Hepatocyte (in vitro differentiated cells): ENCODE measurements around the gene SDHB. TPM values are rescaled to one million over a fixed set of nuclear protein-coding genes. Genes with fewer than 3 reads are reported as not detected.

ENCODE experiments used
- DNase-seq: peaks from one replicate; pipeline ENCODE4 v3.0.0-alpha.2; 2016; ENCODE audit warnings: low spot score
- H2AFZ ChIP-seq: fragments of 200-600 bp; sonication (generic); 2 replicates; pipeline ENCODE4 v1.6.0; 2016; ENCODE audit warnings: antibody characterized with exemption, mild to moderate bottlenecking
- H3K27ac ChIP-seq: fragments of 200-600 bp; sonication (generic); 2 replicates; pipeline ENCODE4 v1.5.1; 2016; ENCODE audit warnings: mild to moderate bottlenecking
- H3K27me3 ChIP-seq: fragments of 200-600 bp; sonication (generic); 2 replicates; pipeline ENCODE4 v1.6.1; 2016
- H3K36me3 ChIP-seq: fragments of 200-600 bp; sonication (generic); replicated peaks from 2 replicates; pipeline ENCODE4 v1.5.1; 2016; ENCODE audit warnings: low read depth; ENCODE audit not compliant: insufficient read depth
- H3K4me1 ChIP-seq: fragments of 200-600 bp; sonication (generic); 2 replicates; pipeline ENCODE4 v1.5.1; 2016; ENCODE audit warnings: mild to moderate bottlenecking, moderate library complexity; ENCODE audit not compliant: insufficient read depth
- H3K4me2 ChIP-seq: fragments of 200-600 bp; sonication (generic); 2 replicates; pipeline ENCODE4 v1.6.0; 2016
- H3K4me3 ChIP-seq: fragments of 200-600 bp; sonication (generic); 2 replicates; pipeline ENCODE4 v1.5.1; 2016; ENCODE audit warnings: mild to moderate bottlenecking
- H3K79me2 ChIP-seq: fragments of 200-600 bp; sonication (generic); 2 replicates; pipeline ENCODE4 v1.6.0; 2017; ENCODE audit warnings: mild to moderate bottlenecking
- H3K9me2 ChIP-seq: fragments of 200-600 bp; sonication (generic); replicated peaks from 2 replicates; pipeline ENCODE4 v1.6.0; 2017; ENCODE audit warnings: mild to moderate bottlenecking; ENCODE audit not compliant: insufficient read depth
- H3K9me3 ChIP-seq: fragments of 200-600 bp; sonication (generic); 2 replicates; pipeline ENCODE4 v1.5.1; 2016; ENCODE audit warnings: low read depth, mild to moderate bottlenecking
- H4K20me1 ChIP-seq: fragments of 200-600 bp; sonication (generic); 2 replicates; pipeline ENCODE4 v1.6.0; 2016; ENCODE audit warnings: mild to moderate bottlenecking; ENCODE audit not compliant: insufficient read depth, poor library complexity, severe bottlenecking
- CTCF ChIP-seq: fragments of 200-600 bp; sonication (generic); IDR thresholded peaks from 2 replicates; pipeline ENCODE4 v1.5.1; 2016; ENCODE audit warnings: antibody characterized with exemption, mild to moderate bottlenecking; ENCODE audit not compliant: poor library complexity
- EZH2 ChIP-seq: fragments of 200-600 bp; sonication (generic); IDR thresholded peaks from 2 replicates; pipeline ENCODE4 v1.6.1; 2016; ENCODE audit warnings: antibody characterized with exemption, mild to moderate bottlenecking, borderline replicate concordance
- EZH2phosphoT487 ChIP-seq: fragments of 200-600 bp; sonication (generic); IDR thresholded peaks from one replicate; pipeline ENCODE4 v1.6.1; 2018; ENCODE audit warnings: antibody characterized with exemption, mild to moderate bottlenecking, low read depth, moderate library complexity; ENCODE audit not compliant: unreplicated experiment, severe bottlenecking
- WGBS: methylation state at CpG from one replicate; pipeline ENCODE4 v1.1.6; 2016; ENCODE audit warnings: low lambda C conversion rate; ENCODE audit errors: missing lambda C conversion rate; 5-methylcytosine and 5-hydroxymethylcytosine counted together
- polyA plus RNA-seq: library from polyadenylated mRNA; unstranded; fragments of >200 nt; fragmentation: Nextera tagmentation; extraction: Ambion mirVana; gene quantifications from 2 replicates; pipeline ENCODE4 v1.2.1, GENCODE V29; 2016
- total RNA-seq: library from RNA; depleted of rRNA; stranded (reverse); fragments of >200 nt; gene quantifications from 2 replicates; pipeline ENCODE4 v1.2.3, GENCODE V29; 2014

Gene SDHB
- total and polyA plus RNA-seq, 2 experiments from 2014 or later: 144 to 175 TPM

DNA sequence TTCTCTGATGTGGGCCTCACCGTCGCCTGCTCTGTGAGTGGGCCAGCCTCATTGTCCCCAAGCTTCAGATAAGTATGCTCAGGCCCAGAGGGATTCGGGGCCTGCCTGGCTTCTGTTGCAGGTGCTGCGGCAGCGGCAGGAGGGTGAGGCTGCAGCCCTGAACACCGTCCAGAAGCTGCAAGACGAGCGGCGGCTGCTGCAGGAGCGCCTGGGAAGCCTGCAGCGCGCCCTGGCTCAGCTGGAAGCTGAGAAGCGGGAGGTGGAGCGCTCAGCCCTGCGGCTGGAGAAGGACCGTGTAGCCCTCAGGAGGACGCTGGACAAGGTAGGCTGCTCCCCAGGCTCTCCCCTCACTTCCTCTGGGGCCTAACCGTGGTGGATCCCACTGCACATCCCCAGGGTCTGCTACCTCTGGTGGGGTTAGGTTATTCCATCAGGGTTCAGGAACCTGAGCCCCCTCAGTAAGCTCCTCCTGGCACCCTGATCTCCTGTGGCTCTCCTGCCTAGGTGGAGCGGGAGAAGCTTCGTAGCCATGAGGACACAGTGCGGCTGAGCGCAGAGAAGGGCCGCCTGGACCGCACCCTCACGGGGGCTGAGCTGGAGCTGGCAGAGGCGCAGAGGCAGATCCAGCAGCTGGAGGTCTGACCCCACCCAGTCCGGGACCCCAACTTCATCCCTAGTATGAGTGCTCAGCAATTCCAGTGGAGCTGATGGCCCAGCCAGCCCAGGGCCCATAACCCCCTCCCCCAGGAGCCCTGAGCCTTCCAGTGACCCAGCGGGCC lies 83.5 kb downstream of the SDHB start:
- H3K27me3 ChIP-seq: no peaks in the 10 kb centered on the region
- H3K4me2 ChIP-seq: no peak overlapping the region
- no peaks in the 10 kb centered on the region for H3K9me2 ChIP-seq
- H2AFZ ChIP-seq: no peak overlapping the region
- 93% methylated on average over 28 of the region's 28 CpGs for WGBS
- H3K27ac ChIP-seq: no peak overlapping the region
- no peak for TF ChIP-seq CTCF
- TF ChIP-seq EZH2: no peak
- no peak for TF ChIP-seq EZH2phosphoT487
- no peaks in the 10 kb centered on the region for H3K79me2 ChIP-seq
- no peaks in the 10 kb centered on the region for H4K20me1 ChIP-seq
- no peaks in the 10 kb centered on the region for H3K36me3 ChIP-seq
- no peaks in the 10 kb centered on the region for H3K9me3 ChIP-seq
- no peak overlapping the region for H3K4me3 ChIP-seq
- DNase-seq: no peak
- peaks cover 15% of the 10 kb centered on the region for H3K4me1 ChIP-seq

- no peaks in the 10 kb centered on the region for H3K27me3 ChIP-seq
- 87% methylated on average over 12 of the region's 12 CpGs for WGBS
- H4K20me1 ChIP-seq: no peaks in the 10 kb centered on the region
- H3K9me3 ChIP-seq: no peaks in the 10 kb centered on the region
- no peaks in the 10 kb centered on the region for H3K9me2 ChIP-seq
- H3K36me3 ChIP-seq: no peaks in the 10 kb centered on the region
- H2AFZ ChIP-seq: no peak overlapping the region
- no peak for TF ChIP-seq EZH2
- no peak for TF ChIP-seq CTCF
- TF ChIP-seq EZH2phosphoT487: no peak
- no peak overlapping the region for H3K4me3 ChIP-seq
- no peak overlapping the region for H3K27ac ChIP-seq
- no peak overlapping the region for H3K4me2 ChIP-seq
- H3K4me1 ChIP-seq: peaks cover 15% of the 10 kb centered on the region
- H3K79me2 ChIP-seq: no peaks in the 10 kb centered on the region
- no peak for DNase-seq
These were observed 84.2 kb downstream of the SDHB start for GRCh38 chr1:16969651-16970050.

DNA sequence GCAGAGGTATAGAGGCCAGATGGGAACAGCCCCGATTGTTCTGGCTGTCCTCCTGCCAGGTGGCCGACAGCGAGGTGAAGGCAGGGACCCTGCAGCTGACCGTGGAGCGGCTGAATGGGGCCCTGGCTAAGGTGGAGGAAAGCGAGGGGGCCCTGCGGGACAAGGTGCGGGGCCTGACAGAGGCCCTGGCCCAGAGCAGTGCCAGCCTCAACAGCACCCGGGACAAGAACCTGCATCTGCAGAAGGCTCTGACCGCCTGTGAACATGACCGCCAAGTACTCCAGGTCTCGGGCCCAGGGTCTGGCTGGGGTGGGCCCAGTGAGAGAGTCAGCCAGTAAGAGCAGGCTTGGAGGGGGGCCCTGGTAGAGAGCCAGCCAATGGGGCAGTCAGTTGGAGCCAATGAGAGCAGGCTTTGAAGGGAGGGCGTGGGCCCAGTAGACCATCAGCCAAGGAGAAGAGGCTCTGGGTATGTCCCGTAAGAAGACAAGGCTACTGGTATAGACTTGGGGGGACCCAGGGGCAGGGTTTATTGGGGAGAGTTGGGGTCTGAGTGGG lies 84.7 kb downstream of the SDHB start:
- Histone ChIP-seq H3K4me1 (peaks cover 15% of the 10 kb centered on the region), H3K36me3 (no peaks in the 10 kb centered on the region), H3K79me2 (no peaks in the 10 kb centered on the region), H3K4me2 (no peak overlapping the region), H3K4me3 (no peak overlapping the region), H3K9me2 (no peaks in the 10 kb centered on the region), H4K20me1 (no peaks in the 10 kb centered on the region), H3K27ac (no peak overlapping the region), H2AFZ (no peak overlapping the region), H3K27me3 (no peaks in the 10 kb centered on the region), H3K9me3 (no peaks in the 10 kb centered on the region)
- TF ChIP-seq EZH2phosphoT487 (no peak), CTCF (no peak), EZH2 (no peak)
- WGBS: 96% methylated on average over 14 of the region's 14 CpGs
- no peak for DNase-seq

Other genes with a start within 250 kb of the SDHB start
- gene RNU1-2, start 158.1 kb downstream of the SDHB start, total RNA-seq: under 0.01 TPM in 2 replicates
- not detected in 2 replicates for gene RNU1-2, start 158.1 kb downstream of the SDHB start, polyA plus RNA-seq
- gene CROCC, start 132.1 kb downstream of the SDHB start, total RNA-seq: 21.9 and 22.2 TPM in 2 replicates
- 23.0 and 23.6 TPM in 2 replicates for gene CROCC, start 132.1 kb downstream of the SDHB start, polyA plus RNA-seq
- gene MFAP2, start 73.4 kb downstream of the SDHB start, total RNA-seq: 172 and 200 TPM in 2 replicates
- gene MFAP2, start 73.4 kb downstream of the SDHB start, polyA plus RNA-seq: 540 and 551 TPM in 2 replicates
- gene ATP13A2, start 42.1 kb downstream of the SDHB start, total RNA-seq: 20.7 and 30.0 TPM in 2 replicates
- gene ATP13A2, start 42.1 kb downstream of the SDHB start, polyA plus RNA-seq: 52.3 and 53.4 TPM in 2 replicates
- gene PADI2, start 65.4 kb upstream of the SDHB start, total RNA-seq: 11.3 and 11.7 TPM in 2 replicates
- gene PADI2, start 65.4 kb upstream of the SDHB start, polyA plus RNA-seq: 6.8 and 10.6 TPM in 2 replicates
- gene PADI1, start 151.1 kb upstream of the SDHB start, total RNA-seq: not detected in 2 replicates
- gene PADI1, start 151.1 kb upstream of the SDHB start, polyA plus RNA-seq: 0.51 TPM in 1 of 2 replicates, not detected in the other
- gene PADI3, start 195.1 kb upstream of the SDHB start, total RNA-seq: not detected in 2 replicates
- gene PADI3, start 195.1 kb upstream of the SDHB start, polyA plus RNA-seq: not detected in 2 replicates